SW 1271 (cell line): ENCODE results near the gene TUBA4B.

Experiments used
- DNase-seq, 2 experiments: peaks; one replicate each; lab custom pipeline; 2025; lab: John Stamatoyannopoulos, UW

Gene TUBA4B

DNA sequence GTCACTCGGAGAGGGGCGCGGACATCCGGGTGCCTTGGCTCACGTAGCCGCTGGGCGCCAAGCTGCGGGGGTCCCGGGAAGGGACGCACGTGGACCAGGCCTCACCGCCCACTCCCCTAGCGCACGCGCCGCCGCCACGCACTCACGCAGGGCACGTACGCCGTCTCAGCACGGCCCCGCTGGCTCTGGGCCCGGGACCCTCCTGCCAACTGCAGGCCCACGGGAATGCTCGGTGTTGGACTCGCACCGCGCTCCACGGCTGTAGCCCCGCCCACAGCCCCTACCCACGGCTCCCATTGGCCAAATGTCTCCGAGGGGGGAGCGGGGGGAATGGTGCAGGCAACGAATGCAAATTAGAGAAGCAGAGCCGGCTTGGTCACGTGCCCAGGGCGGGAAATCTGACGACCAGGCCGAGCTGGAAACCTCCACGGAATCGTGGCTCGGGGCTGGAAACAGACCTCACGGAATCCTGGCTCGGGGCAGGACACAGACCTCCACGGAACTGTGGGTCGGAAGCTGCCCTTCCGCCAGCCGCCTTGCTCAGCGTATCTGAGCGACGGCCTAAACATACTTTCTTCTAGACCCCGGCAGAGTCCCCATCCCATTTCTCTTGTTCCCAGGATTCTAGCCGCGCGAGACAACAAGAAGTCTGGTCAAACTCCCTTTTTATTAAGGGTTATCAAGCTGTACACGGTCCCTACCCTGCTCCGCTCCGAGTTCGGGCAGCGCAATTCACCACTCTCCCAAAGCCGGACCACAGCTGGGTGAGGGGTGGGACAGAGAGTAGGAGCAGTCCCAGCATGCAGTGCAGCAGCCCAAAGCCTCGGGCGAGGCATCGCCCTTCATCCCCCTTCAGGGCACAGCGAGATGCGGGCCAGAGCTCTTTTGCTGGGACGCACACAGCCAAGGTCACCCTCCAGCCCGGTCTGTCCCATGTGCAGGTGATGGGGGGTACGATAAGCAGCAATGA lies 34.0 kb upstream of the TUBA4B start, which contains the start of gene ABCB6:
Gene ABCB6 (minus strand): TSS at position 227 of the 970 bp plus-strand sequence. CDS start 285 bp downstream, outside the sequence.
- DNase-seq = peak; percentile 86 to 89

DNA sequence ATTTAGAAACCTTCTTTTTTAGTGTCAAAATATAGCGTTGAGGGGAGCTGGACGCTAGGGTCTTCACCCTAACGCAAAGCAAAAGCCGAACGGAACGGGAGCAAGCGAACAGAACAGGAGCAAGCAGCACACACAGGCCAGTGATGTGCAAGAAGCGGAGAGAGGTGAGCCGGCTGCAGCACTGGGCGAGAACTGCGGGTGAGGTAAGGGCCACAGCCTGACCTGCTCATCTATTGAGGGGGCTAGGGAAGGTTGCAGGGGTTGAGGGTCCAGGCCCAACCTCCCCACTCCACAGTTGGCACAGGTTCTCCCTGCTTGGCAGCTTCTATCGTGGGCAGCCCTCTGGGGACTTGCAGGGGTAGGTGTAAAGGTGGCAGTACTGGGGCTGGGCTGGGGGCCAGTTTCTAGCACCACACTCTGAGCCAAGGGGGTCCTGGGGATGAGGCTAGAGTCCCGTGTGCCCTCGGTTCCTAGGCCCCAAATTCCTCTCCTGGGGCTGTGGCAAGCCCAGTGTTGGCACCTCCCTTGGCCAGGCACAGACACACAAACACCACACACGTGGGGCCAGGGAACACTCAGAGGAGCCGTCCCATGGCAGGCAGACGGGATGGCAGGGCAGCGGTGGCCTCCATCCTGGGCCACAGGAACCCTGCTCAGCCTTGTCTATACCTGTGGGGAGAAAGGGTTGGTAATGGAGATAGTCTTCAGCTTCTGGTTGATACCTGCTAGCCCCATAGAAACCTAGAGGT lies 33.1 kb upstream of the TUBA4B start:
- no peak for DNase-seq

DNA sequence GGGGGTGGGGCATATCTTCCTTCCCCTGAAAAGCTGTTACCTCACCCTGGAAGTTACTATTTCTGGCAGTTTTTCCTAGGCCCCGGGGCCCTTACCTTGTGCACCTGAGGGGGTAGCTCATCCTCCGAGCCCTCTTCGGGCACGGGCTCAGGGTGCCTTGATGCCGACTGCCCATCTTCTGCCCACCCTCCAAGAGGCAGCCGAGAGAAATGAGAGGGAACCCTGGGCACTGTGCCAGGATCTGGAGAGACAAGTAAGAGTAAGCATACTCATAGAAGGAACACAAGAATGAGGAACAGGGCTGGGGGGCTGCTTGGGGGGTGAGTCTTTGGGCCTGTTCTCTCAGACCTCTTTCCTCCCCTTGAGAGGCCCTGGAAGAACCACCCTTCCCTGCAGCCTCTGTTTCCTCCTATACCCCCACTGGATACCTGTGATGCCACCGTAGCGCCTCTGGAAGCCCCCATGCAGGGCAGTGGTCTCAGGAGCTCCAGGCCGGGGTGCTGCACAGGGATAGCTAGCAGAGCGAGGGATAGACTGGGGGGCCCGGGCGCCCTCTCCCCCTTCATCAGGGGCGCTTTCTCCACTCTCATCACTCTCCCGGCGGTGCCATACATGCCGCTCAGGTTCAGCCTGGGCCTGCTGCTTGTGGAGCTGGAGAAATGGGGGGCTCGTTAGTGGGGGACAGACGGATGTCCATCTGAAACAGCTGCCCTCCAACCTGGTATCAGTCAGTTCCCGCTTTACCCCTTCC lies 32.2 kb upstream of the TUBA4B start:
- DNase-seq = no peak

DNA sequence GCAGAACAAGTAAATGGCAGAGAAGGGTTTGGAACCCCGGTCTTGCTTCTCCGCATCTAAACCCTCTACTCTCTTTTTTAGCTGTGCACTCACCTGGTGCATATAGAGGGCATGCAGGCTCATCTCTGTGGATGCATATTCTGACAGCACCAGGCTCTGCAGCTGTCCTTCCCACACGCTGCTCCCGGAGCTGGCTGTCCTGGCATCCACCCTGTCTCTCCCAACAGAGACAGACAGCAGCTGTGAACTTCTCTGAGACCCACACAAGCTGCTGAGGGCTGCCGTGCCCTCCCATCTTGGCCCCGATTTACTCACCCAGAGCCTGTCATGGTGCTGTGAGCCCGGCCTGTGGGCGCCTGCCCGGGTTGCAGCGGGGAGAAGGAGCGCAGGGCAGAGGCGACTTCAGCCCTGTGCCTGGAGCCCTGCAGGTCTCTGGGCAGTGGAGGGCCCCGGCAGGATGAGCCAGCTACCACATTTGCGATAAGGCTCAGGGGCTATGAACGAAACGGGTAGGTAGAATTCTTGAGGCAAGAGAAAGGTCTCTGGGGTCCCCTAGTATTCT lies 31.0 kb upstream of the TUBA4B start:
- DNase-seq = no peak

DNA sequence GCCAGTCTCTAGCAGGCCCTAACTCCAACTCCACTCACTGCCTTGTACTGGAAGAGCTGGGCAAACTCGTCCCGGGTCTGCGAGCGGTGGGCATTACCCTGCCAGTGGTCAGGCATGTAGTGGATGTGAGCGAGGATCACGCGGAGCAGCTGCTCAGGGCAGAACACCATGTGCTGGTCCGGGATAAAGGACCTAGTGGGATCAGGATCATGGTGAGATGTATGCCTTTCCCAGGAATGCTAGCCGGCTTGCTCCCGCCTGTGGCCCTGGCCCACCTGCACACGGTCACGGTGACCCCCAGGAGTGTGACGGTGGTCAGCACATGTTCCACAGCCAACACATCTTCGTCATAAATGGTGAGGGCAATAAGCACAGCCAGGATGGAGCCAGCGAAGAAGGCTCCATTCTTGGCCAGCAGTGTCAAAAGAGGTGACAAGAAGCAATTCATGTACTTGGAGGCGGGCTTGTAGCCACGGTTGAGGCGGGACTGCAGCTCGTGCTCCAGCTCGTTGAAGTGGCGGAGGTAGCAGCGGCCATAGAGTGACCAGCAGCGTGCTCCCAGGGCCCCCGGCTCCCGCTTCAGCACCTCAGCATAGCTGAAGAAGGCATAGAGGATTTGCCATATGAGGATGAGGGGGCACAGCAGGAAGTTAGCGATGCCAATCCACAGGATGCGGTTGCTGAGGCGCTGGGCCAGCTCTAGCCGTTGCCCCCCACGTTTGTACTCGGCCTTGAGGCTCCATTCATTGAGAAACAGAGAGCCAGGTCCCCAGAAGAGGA lies 29.0 kb upstream of the TUBA4B start:
- no peak for DNase-seq

DNA sequence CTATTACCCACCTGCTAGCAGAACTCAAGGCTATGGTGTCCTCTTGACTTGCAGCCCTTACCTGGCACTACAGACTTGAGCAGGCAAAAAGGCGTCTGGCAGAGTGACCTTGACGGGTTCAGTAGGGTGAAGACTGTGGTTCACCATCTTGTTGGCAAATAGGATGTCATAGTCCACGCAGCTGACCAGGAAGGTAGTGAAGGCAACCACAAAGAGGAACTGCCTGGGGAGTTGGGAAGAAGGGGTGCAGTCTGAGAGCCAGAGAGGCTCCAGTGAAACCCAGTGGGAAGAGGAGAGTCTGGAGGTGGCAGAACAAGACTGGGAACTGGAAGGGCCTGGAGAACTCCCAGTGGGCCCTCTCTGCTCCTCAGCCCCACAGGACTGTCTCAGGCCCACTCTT lies 27.7 kb upstream of the TUBA4B start:
- DNase-seq = no peak

DNA sequence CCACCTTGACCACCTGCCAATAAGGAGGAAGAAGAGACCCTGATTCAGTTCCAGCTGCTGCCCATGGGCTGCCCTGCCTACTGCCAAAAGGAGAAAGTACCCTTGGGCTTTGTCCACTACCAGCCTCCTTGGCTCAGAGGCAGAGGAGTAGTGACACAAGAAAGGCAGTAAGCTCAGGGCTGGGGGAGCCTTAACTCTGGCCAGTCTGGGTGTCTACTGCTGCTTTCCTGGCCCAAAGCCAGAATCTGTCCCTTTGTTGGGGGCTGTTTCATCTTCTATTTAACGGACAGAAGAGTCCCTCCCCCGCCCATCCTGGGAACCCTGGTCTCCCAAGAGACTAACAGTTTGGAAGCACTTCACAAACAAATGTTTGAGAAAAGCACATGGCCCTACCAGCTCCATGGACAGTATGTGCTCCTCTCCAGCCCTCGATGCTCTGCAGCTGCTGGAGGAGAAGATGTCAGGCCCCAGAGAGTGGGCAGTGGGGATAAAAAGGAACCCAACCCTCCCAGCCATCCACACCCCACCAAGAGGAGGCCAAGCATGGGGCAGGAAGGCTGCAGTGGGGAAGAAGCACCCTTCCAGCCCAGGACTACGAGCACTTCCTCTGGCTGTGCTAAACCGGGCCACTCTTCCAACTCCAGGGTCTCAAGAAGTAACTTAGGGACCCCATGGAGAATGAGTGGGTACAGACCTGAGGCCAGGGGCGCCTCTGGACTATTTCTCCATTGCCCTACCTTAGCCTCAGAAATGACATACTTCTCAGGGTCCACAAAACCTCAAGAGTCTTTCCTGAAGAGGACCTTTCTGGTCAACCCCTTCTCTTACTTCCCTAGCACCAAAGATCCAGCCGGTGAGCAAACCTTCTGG lies 24.8 kb upstream of the TUBA4B start:
- no peak for DNase-seq

DNA sequence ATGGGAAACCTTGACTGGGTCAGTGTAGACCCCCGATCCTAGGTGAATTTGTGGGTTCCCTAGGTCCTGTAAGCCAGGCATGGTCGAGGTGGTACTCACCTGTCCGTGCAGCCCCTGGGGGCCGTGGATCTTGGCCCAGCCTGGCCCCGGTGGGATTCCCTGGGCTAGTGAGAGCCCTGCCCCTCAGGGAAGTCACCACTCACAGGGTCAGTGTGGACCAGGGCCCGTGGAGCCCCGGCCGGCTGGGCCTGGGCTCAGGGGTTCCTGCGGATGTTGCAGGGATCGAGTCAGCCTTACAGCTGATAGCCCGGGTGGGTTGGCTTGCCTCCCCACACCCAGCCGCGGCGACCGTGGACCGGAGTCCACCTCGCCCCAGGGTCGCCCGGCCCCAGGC lies 24.1 kb upstream of the TUBA4B start:
- DNase-seq = no peak

DNA sequence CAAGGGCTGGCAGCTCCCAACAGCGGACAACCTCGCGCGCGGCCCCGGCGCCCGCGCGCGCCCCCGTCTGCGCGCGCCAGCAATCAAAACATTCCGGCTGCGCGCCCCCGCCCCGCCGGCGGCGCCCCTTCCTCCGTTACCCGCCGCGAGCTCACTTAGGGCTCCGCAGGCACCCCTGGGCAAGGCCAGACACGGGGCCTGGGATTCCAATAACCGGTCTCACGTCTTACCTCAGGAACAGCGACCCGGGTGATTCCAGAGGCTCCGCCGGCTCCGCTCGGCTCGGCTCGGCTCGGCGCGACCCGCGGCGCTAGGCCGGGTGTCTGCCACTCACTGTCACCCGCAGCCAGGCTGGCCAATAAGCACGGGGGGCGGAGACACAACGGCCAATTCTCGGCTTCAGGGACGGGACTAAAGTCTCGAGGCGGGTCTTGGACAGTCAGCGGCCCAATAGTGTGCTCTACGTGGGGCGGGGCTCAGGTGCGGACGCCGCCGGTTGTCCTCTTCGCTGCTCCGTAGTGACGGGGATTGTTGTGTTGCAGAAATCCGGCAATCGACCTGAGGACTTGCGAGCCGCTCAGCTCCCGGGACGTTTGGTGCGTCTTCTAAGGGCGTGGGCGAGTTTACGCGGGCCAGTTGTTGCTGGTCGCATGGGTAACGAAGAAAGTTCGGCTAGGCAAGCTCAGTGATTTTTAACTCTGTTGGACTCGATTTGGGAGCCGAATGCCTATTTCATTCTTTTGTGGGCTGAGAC lies 23.6 kb upstream of the TUBA4B start, which contains the start of the genes ANKZF1 and ATG9A:
Gene ANKZF1 (plus strand): TSS at position 502 of the 754 bp plus-strand sequence. CDS start 452 bp downstream, outside the sequence.
Gene ATG9A (minus strand): TSS at position 332 of the 754 bp plus-strand sequence. CDS start 1,612 bp downstream, outside the sequence.
- peak; percentile 96 to 98 for DNase-seq

DNA sequence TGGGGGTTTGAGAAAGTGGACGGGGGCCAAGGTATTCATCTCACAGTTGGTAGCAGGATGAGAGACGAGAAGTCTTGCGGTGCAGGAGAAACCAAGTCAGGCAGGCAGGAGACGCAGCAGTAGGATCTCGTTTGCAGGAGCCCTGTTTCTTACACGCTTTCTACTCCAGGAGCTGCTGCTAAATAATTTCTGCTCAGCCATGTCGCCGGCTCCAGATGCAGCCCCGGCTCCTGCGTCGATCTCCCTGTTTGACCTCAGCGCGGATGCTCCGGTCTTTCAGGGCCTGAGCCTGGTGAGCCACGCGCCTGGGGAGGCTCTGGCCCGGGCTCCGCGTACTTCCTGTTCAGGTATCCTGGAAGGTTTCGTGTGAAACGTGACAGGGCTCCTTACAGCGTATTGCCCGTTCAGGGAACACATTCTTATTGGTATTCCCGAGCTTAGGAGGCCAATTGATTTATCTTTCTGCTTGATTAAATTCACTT lies 22.9 kb upstream of the TUBA4B start:
- peak in 1 of 2 experiments; percentile 42 for DNase-seq

DNA sequence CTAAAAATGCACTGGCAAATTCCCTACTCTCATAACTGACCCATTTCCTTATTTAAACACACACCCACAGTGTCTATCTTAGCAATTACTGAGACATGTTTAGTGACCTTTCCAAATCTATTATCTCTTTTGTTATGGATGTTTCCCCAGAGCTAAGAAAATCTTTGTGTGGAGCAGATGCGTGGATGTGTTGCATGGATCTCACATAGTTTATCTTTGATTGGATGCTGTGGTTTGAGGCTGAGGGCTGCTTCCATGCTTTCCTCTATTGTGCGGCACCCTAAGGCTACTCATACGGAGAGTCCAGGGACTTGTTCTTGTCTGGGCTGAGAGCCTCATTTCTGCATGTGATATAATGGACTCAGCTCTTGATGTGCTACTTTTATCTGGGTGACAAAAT lies 18.7 kb upstream of the TUBA4B start:
- no peak for DNase-seq

DNA sequence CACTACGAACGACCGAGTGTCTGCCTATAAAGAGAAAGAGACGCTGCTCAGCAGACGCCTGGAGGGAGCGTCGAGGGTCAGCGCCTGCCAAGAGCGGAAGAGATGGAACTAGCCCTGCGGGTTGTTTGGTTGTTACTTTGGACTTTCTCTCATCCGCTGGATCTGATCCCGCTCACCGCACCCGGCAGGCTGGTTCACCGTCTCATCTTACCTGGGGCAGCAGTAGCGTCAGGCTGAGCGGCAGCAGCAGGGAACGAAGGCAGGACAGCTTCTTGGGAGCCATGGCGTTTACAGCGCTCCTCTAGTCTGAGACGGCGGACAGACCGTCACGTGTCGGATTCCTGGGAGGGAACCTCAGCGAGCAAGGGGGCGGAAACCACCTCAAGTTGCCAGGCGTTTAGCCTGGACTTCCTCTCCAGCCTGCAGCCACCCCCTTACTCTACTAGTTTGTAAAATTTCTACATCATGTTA lies 9.7 kb upstream of the TUBA4B start:
- DNase-seq = no peak

DNA sequence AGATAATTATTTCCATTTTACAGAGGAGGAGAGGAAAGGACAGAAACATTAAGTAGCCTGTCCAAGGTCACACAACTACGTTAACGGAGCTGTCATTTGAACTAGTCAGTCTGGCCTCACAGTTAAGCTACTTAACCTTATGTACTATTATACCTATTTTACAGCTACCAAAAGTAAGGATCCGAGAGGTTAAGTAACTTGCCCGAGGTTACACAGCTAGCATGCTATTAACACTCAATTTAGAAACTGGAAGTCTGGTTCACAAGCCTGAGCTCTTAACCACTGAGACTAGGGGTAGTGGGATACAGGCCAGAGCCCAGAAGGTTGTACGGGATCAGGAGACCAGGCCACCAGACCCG lies 8.3 kb upstream of the TUBA4B start:
- no peak for DNase-seq

DNA sequence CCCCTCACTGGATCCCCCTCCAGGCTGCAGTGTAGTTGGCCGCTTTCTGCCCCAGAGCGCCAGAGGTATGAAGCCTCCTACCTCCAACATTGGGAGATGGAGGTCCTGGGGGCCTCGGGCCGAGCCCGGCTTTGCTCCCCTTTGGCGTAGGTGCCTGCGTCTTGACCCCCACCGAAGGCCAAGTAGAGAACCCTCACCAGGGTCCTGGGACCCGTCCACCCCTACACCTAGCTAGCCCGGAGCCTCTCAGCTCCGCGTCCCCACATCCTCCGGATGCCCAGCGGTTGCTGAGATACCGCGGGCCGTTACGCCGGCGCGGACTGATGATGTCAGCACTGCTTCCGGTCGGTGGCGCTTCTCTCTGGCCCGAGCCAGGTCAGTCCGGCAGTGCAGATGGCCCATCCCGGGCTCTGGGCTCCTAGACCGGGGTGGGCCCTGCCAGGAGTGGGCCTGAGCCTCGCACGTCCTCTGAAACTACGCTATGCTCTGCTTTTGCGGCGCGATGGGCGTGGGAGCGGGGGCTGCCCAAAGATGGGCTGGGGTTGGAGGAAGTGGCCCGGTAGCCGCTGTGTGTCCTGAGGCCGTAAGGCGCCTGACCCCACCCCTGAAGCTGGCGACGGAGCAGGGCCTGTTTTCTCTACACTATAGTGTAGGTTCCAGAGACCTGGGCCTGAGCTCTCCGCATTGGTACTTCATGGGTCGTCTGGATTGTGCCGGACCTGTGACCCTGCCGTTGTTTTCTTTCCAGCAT lies 7.7 kb upstream of the TUBA4B start, which contains the start of the genes GLB1L and STK16:
Gene GLB1L (minus strand): TSS at position 297 of the 751 bp plus-strand sequence. CDS start 1,871 bp downstream, outside the sequence.
Gene STK16 (plus strand): TSS at position 332 of the 751 bp plus-strand sequence. CDS start 521 bp downstream, outside the sequence.
- peak; percentile 68 to 82 for DNase-seq

DNA sequence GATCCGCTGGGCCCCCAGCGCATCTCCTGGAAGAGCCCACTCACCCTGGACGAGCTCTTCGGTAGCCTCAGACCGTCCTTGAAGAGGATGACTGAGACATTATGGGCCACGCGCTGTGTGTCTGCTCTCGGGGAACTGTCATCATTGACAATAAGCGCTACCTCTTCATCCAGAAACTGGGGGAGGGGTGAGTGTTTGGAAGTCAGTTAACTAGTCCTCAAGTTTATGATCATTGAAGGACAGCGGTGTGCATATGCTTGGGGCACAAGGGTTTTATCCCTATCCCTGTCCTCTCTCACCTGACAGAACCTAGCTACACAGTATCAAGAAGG lies 7.2 kb upstream of the TUBA4B start:
- no peak for DNase-seq

DNA sequence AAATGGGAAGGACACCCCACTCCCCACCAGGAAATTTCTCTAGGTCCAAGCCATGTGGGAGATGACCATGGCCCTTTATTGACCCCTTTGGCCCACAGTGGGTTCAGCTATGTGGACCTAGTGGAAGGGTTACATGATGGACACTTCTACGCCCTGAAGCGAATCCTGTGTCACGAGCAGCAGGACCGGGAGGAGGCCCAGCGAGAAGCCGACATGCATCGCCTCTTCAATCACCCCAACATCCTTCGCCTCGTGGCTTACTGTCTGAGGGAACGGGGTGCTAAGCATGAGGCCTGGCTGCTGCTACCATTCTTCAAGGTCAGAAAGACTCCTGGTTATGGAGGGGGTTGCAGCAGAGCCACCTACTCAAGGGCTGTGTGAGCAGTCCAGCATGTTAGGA lies 6.5 kb upstream of the TUBA4B start:
- no peak for DNase-seq

DNA sequence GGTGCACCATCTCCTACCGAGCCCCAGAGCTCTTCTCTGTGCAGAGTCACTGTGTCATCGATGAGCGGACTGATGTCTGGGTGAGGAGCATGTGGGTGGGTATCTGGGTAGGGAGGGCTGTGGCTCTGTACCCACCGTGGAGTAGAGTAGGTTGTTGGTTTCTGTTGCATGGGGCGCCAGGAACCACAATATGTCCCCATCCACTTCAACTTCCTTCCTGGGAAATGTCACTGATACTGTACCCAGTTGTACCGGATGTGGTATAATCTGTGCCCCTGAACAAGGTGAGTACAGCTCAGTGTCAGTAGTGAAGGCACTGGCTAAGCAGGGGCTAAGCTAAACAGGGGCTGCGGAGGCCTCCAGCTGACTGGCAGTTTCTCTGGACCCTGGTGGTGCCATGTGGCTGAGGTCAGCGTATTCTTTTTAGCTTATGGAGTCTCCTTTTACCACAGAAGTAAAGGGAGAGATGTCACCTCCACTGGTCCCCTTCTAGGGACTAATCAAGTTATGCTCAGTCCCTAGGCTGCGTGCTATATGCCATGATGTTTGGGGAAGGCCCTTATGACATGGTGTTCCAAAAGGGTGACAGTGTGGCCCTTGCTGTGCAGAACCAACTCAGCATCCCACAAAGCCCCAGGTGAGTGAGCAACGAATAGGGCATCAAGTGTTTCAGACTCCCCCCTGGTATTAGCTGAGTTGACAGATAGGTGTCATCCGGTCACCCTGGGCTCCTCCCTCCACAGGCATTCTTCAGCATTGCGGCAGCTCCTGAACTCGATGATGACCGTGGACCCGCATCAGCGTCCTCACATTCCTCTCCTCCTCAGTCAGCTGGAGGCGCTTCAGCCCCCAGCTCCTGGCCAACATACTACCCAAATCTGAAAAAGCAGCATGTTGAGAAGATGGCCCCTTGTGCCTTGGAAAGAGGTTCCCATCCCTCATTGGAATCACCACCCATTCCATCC lies 5.1 kb upstream of the TUBA4B start:
- DNase-seq = no peak
